ENCODE results near the gene PLD3.

GRCh38 chr19:40424637-40425449, 76.3 kb downstream of the PLD3 start:
- TF ChIP-seq, protein P1, sequence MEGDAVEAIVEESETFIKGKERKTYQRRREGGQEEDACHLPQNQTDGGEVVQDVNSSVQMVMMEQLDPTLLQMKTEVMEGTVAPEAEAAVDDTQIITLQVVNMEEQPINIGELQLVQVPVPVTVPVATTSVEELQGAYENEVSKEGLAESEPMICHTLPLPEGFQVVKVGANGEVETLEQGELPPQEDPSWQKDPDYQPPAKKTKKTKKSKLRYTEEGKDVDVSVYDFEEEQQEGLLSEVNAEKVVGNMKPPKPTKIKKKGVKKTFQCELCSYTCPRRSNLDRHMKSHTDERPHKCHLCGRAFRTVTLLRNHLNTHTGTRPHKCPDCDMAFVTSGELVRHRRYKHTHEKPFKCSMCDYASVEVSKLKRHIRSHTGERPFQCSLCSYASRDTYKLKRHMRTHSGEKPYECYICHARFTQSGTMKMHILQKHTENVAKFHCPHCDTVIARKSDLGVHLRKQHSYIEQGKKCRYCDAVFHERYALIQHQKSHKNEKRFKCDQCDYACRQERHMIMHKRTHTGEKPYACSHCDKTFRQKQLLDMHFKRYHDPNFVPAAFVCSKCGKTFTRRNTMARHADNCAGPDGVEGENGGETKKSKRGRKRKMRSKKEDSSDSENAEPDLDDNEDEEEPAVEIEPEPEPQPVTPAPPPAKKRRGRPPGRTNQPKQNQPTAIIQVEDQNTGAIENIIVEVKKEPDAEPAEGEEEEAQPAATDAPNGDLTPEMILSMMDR (IDR thresholded peaks at IDR 0.05; ENCODE audit: low read depth, low read length): no peak
- no peak for TF ChIP-seq POLR2A (IDR thresholded peaks at IDR 0.05; ENCODE audit: extremely low read depth, insufficient read length)
- no peak for TF ChIP-seq MYC (IDR thresholded peaks at IDR 0.05; ENCODE audit: low read depth, low read length)
